ENCODE results near the gene DOCK1. TPM values are rescaled to one million over a fixed set of nuclear protein-coding genes. Genes with fewer than 3 reads are reported as not detected.

The DOCK1 gene
- total RNA-seq, 4 donors from 2014 or later = 41.1 to 62.4 (median 53.2) TPM

DNA sequence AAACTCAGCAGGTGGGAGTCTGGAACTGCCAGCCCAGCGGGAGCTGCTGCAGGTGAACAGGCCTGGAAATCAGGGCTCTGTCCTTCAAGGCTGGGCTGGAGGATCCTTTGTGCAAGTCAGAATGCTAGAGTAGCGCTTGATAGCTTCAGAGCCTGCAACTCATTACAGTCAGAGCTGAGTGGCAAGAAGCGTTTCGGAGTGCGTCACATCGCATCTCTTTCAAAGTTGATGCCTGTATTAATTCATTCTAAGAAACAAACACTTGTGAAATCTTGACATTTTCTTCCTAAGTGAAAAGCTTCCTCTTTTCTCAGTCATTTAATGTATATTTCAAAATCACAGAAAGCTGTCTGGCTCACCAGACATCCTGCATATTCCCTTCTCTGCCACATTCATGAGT, 522.7 kb downstream of the DOCK1 start:
- TF ChIP-seq, protein P1, sequence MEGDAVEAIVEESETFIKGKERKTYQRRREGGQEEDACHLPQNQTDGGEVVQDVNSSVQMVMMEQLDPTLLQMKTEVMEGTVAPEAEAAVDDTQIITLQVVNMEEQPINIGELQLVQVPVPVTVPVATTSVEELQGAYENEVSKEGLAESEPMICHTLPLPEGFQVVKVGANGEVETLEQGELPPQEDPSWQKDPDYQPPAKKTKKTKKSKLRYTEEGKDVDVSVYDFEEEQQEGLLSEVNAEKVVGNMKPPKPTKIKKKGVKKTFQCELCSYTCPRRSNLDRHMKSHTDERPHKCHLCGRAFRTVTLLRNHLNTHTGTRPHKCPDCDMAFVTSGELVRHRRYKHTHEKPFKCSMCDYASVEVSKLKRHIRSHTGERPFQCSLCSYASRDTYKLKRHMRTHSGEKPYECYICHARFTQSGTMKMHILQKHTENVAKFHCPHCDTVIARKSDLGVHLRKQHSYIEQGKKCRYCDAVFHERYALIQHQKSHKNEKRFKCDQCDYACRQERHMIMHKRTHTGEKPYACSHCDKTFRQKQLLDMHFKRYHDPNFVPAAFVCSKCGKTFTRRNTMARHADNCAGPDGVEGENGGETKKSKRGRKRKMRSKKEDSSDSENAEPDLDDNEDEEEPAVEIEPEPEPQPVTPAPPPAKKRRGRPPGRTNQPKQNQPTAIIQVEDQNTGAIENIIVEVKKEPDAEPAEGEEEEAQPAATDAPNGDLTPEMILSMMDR (IDR thresholded peaks at IDR 0.05; ENCODE audit: low read depth) = no peak

DNA sequence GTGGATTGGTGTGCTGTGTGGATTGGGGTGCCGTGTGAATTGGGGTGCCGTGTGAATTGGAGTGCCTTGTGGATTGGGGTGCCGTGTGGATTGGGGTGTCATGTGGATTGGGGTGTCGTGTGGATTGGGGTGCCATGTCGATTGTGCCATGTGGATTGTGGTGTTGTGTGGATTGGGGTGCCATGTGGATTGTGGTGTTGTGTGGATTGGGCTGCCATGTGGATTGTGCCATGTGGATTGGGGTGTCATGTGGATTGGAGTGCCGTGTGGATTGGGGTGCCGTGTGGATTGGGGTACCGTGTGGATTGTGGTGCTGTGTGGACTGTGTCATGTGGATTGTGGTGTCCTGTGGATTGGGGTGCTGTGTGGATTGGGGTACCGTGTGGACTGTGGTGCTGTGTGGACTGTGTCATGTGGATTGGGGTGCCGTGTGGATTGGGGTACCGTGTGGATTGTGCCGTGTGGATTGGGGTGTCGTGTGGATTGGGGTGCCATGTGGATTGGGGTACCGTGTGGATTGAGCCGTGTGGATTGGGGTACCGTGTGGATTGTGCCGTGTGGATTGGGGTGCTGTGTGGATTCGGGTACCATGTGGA, 523.3 kb downstream of the DOCK1 start:
- TF ChIP-seq, protein P1 (IDR thresholded peaks at IDR 0.05; ENCODE audit: low read depth) = no peak

DNA sequence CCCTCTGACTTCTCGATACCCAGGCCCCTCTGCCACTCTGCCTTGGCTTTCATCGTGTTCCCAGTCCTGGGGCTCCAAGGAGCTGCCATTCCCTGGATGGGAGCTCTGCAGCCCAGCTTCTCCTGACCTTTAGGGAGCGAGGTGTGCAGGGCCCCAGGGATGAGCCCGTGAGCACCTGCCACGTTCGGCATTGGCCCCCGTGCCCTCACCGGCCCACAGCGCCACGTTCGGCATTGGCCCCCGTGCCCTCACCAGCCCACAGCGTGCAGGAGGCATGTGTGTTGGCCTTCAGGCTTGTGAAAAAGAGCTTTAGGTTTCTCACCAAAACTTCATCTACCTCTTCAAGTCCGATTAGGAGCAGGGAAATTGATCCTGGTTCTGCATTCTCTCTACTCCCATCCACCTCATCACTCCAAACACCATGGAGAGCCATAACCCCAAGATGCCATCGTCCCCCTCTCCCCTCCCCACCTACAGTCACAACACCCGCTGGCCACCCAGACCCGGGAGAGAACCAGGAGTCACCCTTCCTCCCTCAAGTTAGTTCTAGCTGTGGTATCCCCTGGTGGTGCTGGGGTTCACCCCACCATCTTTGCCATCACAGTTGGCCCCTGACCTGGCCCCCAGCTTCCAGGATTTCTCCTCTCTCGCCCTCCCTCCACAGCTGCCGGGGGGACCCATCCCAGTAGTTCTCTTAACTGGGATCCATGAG, 524.5 kb downstream of the DOCK1 start:
- TF ChIP-seq, protein P1 (IDR thresholded peaks at IDR 0.05; ENCODE audit: low read depth) = no peak

DNA sequence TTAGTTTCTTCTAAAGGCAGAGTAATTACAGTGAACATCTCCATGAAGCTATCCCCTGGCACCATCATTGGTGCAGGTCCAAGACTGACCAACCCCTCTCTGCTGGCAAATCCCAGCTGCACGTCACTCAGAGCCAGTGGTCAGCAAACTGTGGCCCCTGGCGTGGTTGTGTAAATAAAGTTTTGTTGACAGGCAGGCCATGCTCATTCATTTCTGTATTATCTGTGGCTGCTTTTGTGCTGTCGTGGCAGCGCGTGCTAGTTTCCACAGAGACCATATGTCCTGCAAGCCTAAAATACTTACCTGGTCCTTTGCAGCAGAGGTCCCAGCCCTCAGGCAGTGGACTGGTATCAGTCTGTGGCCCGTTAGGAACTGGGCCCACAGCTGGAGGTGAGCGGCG, 526.3 kb downstream of the DOCK1 start:
- TF ChIP-seq, protein P1 (IDR thresholded peaks at IDR 0.05; ENCODE audit: low read depth) = no peak

DNA sequence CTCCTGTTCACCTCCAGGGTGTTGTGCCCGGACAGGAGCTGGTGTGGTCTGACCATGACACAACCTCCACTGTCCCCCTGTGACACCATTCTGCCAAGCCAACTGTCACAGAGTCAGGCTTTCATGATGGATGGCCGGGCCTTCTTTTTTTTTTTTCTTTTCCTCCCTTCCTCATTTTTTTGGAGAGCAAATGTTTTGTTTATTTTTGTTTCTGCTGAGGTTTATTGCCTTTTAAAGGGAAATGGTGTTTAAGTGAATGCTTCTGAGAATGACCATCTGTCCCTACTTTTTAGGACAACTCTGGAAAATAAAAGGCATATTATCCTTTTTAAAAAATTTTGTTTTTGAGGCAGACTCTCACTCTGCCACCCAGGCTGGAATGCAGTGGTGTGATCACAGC, 528.8 kb downstream of the DOCK1 start:
- TF ChIP-seq, protein P1 (IDR thresholded peaks at IDR 0.05; ENCODE audit: low read depth) = no peak

DNA sequence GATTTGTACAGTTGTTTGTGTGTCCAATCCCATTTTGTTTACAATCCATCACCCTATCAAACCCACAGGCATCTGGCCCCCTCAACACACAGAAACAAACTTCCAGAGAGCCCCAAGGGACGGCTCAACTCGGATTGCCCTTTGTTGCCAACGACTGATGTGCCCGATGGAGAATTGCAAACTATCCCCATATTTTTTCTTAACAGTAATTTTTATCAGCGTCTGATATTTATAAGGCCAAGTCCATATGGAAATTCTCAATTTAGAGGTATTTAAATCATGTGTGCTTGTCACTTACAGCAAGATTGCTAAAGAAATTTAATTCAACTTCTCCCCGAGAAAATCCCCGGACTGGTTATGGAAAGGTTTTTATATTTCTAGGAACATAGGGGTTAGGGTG, 530.0 kb downstream of the DOCK1 start:
- TF ChIP-seq, protein P1 (IDR thresholded peaks at IDR 0.05; ENCODE audit: low read depth) = no peak

DNA sequence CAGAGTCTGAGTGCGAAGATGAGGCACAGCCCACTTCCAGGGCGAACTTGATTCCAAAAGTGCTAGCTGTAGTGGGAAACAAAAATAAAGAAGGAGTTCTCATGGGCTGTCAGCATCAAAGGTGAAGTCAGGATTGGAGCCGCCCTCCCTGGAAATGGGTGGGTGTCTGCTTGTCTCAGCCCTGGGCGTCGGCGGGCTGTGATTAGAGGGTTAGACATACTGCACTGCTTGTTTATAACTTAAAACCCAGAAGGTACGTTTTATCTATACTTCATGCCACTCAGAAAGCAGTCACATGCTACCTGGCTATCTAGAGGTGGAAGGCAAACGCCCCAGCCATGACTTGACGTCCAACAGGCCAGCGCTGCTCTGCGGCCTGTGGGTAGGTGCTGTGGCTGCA, 535.1 kb downstream of the DOCK1 start:
- TF ChIP-seq, protein P1 (IDR thresholded peaks at IDR 0.05; ENCODE audit: low read depth) = no peak
